Activated T-cell treated with anti-CD3 and anti-CD28 coated beads for 48 hours (primary cell): ENCODE data around the gene RNF224.
"Not testable (repeated sequence)": the region's sequence is repeated elsewhere in the genome, so short reads cannot be mapped to it uniquely, and the experiment has no call there.

Experiments used
- DNase-seq: peaks from one replicate; pipeline ENCODE4 v3.0.0-alpha.2; 2020; ENCODE audit warnings: low read depth

RNF224 gene

GRCh38 chr9:137254624-137255447, 27.5 kb downstream of the RNF224 start, which contains the start of gene NELFB:
NELFB (plus strand) TSS chr9:137255327.
- peak; percentile 98 for DNase-seq

- DNase-seq = no peak
Observed at GRCh38 chr9:137255448-137256114, 28.3 kb downstream of the RNF224 start.

- no peak for DNase-seq
Observed at GRCh38 chr9:137256362-137256761, 29.1 kb downstream of the RNF224 start.

GRCh38 chr9:137256856-137257255, 29.6 kb downstream of the RNF224 start:
- DNase-seq = no peak

GRCh38 chr9:137262173-137262908, 35.0 kb downstream of the RNF224 start:
- not testable (repeated sequence) for DNase-seq

- DNase-seq = no peak
Observed at GRCh38 chr9:137262909-137263285, 35.6 kb downstream of the RNF224 start.

- no peak for DNase-seq
Observed at GRCh38 chr9:137263506-137263905, 36.2 kb downstream of the RNF224 start.

- no peak for DNase-seq
Observed at GRCh38 chr9:137264067-137264466, 36.8 kb downstream of the RNF224 start.

GRCh38 chr9:137265496-137266161, 38.3 kb downstream of the RNF224 start:
- DNase-seq = no peak

- no peak for DNase-seq
Observed at GRCh38 chr9:137266162-137266527, 38.8 kb downstream of the RNF224 start.

- no peak for DNase-seq
Observed at GRCh38 chr9:137266585-137267453, 39.5 kb downstream of the RNF224 start.

- no peak for DNase-seq
Observed at GRCh38 chr9:137267933-137268355, 40.6 kb downstream of the RNF224 start.

- DNase-seq = no peak
Observed at GRCh38 chr9:137268538-137269201, 41.4 kb downstream of the RNF224 start.

GRCh38 chr9:137269231-137269772, 42.0 kb downstream of the RNF224 start:
- DNase-seq = no peak

GRCh38 chr9:137270929-137271695, 43.8 kb downstream of the RNF224 start:
- DNase-seq = no peak

- DNase-seq = no peak
Observed at GRCh38 chr9:137271696-137272076, 44.4 kb downstream of the RNF224 start.

- no peak for DNase-seq
Observed at GRCh38 chr9:137272241-137273094, 45.2 kb downstream of the RNF224 start.

GRCh38 chr9:137273095-137273490, 45.8 kb downstream of the RNF224 start:
- DNase-seq = no peak
